Measurements from ENCODE around the gene CUX1.

DNA sequence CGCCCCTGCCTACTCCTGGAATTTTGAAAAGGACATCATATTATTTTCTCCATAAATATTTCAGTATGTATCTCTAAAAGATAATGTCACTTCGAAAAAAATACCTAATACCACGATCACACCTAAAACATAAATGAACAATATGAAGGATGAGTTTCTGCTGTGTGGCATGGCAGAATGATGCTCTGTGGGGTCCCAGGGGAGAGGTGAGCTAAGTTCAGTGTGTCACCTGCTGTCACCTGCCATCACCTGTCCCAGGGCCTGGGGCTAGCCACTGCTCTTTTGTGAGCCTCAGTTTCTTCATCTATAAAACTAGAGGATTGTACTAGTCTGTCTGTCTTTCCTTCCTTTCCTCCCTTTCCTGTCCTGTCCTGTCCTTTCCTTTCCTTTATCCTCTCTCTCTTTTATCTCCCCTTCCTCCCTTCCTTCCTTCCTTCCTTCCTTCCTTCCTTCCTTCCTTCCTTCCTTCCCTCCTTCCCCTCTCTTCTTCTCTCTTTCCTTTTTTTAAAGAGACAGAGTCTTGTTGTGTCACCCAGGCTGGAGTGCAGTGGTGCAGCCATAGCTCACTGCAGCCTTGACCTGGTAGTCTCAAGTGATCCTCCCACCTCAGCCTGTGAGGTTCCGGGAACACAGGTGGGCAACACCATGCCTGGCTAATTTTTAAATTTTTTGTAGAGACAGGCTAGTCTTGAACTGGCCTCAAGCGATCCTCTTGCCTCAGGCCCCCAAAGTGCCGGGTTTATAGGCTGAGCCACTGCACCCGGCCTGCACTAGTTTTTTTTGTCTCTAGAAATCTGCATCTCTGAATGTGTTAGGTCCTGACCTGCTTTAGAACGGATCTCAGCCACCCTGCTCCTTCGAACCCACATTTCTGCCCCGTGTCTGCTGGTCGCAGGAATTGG, 43.1 kb downstream of the CUX1 start:
- TF ChIP-seq MYNN (tag by site-specific recombination; IDR thresholded peaks at IDR 0.05; ENCODE audit: borderline replicate concordance) = no peak
- TF ChIP-seq ZNF24 (tag by site-specific recombination; IDR thresholded peaks at IDR 0.05) = no peak
- no peak for TF ChIP-seq ZNF292 (tag by site-specific recombination; IDR thresholded peaks at IDR 0.05; ENCODE audit: borderline replicate concordance, low read depth)
- TF ChIP-seq, protein P1, sequence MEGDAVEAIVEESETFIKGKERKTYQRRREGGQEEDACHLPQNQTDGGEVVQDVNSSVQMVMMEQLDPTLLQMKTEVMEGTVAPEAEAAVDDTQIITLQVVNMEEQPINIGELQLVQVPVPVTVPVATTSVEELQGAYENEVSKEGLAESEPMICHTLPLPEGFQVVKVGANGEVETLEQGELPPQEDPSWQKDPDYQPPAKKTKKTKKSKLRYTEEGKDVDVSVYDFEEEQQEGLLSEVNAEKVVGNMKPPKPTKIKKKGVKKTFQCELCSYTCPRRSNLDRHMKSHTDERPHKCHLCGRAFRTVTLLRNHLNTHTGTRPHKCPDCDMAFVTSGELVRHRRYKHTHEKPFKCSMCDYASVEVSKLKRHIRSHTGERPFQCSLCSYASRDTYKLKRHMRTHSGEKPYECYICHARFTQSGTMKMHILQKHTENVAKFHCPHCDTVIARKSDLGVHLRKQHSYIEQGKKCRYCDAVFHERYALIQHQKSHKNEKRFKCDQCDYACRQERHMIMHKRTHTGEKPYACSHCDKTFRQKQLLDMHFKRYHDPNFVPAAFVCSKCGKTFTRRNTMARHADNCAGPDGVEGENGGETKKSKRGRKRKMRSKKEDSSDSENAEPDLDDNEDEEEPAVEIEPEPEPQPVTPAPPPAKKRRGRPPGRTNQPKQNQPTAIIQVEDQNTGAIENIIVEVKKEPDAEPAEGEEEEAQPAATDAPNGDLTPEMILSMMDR (tag by site-specific recombination; IDR thresholded peaks at IDR 0.05) = no peak
- TF ChIP-seq ZNF121 (tag by site-specific recombination; IDR thresholded peaks at IDR 0.05) = no peak
- no peak for TF ChIP-seq PATZ1 (tag by site-specific recombination; IDR thresholded peaks at IDR 0.05)
- TF ChIP-seq, protein P2, sequence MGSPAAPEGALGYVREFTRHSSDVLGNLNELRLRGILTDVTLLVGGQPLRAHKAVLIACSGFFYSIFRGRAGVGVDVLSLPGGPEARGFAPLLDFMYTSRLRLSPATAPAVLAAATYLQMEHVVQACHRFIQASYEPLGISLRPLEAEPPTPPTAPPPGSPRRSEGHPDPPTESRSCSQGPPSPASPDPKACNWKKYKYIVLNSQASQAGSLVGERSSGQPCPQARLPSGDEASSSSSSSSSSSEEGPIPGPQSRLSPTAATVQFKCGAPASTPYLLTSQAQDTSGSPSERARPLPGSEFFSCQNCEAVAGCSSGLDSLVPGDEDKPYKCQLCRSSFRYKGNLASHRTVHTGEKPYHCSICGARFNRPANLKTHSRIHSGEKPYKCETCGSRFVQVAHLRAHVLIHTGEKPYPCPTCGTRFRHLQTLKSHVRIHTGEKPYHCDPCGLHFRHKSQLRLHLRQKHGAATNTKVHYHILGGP (tag by site-specific recombination; IDR thresholded peaks at IDR 0.05) = no peak
- TF ChIP-seq ZNF221 (tag by site-specific recombination; IDR thresholded peaks at IDR 0.05; ENCODE audit: borderline replicate concordance) = no peak
- TF ChIP-seq REST (tag by site-specific recombination; IDR thresholded peaks at IDR 0.05) = no peak
